Measurements from ENCODE around the gene FRMD8.
"Not testable (repeated sequence)": the region's sequence is repeated elsewhere in the genome, so short reads cannot be mapped to it uniquely, and the experiment has no call there.

The FRMD8 gene

DNA sequence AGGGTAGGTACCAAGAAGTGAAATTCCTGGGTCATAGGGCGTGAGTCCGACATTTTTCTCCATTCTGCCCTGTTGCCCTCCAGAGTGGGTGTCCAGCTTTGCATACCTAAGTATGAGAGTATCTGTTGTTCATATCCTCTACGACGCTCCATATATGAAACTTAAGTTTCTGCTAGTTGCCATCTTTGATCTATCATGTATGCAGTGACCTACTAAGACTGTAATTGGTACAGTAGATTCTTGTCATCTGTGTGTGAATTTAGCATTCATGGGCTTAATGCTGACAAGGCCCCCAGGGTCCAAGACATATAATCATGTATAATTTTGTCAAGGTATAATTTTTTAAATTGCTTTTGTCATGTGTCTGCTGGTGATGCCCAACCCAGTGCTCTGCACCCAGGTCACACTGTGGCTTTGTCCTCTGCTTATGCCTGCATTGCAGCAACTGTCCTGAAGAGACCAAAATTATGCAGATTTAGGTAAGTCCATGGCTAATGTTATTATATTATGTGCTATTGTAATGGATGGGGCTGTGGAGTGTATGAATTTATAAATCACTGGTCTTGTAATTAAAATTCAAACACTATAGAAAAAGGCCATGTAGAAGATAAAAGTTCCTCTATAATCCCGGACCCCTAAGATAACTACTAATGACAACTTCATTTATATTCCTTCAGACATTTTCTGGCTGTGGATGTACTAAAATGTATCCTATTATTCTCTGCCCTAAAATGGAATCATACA is 48.4 kb downstream of the FRMD8 start:
- no peak for DNase-seq (ENCODE audit: low read depth in 2 of 2)

- no peak for DNase-seq (ENCODE audit: low read depth in 2 of 2)
These were observed 49.0 kb downstream of the FRMD8 start for GRCh38 chr11:65435411-65435931.

DNA sequence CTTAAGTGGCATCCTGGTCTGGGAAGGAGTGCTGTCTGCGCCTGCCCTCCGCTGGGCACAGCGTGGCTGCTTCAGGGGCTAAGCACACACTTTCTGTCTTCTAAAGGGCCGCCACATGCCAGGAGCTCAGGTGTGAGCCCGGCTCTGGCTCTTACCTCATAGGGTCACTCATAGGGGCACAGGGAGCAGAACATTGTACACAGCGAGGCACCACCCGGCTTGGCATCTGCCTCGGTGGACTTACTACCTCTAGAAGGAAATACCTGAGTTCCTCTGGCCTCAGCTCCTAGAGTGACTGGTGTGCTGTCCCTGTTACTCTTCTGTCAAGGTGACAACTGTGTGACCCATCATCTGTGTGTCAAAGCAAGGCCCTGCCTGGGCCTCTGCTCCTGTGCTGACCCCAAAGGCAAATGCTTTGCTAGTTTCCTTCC is 49.6 kb downstream of the FRMD8 start:
- DNase-seq (ENCODE audit: low read depth in 2 of 2): no peak

- no peak for DNase-seq (ENCODE audit: low read depth in 2 of 2)
These were observed 50.1 kb downstream of the FRMD8 start for GRCh38 chr11:65436412-65437032.

- DNase-seq (ENCODE audit: low read depth in 2 of 2): no peak
These were observed 51.2 kb downstream of the FRMD8 start for GRCh38 chr11:65437436-65438227.

GRCh38 chr11:65438257-65439151 is 52.1 kb downstream of the FRMD8 start:
- no peak for DNase-seq (ENCODE audit: low read depth in 2 of 2)

GRCh38 chr11:65439331-65440181 is 53.1 kb downstream of the FRMD8 start:
- no peak for DNase-seq (ENCODE audit: low read depth in 2 of 2)

- no peak for DNase-seq (ENCODE audit: low read depth in 2 of 2)
These were observed 54.5 kb downstream of the FRMD8 start for GRCh38 chr11:65440831-65441499.

DNA sequence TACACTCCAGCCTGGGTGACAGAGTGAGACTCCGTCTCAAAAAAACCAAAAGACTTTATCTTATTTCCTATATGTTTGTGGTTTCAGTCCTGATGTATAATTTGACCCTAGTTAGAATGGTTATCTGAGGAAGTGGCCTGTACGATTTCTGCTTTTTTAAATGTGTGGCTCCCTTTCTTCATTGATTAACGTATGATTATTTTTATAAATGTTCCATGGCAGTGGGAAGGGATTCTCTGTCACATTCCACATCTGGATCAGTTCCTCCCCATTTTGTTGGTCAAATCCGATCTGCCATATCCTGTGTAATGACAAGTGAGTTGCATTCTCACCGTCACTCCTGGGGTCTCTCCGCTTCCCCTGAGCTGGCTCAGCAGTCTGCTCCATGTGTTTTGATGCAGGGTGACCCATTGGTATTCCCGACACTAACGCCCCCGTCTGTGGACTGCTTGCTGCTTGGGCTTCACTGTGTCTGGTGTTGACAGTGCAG is 56.5 kb downstream of the FRMD8 start:
- DNase-seq (ENCODE audit: low read depth in 2 of 2): no peak

DNA sequence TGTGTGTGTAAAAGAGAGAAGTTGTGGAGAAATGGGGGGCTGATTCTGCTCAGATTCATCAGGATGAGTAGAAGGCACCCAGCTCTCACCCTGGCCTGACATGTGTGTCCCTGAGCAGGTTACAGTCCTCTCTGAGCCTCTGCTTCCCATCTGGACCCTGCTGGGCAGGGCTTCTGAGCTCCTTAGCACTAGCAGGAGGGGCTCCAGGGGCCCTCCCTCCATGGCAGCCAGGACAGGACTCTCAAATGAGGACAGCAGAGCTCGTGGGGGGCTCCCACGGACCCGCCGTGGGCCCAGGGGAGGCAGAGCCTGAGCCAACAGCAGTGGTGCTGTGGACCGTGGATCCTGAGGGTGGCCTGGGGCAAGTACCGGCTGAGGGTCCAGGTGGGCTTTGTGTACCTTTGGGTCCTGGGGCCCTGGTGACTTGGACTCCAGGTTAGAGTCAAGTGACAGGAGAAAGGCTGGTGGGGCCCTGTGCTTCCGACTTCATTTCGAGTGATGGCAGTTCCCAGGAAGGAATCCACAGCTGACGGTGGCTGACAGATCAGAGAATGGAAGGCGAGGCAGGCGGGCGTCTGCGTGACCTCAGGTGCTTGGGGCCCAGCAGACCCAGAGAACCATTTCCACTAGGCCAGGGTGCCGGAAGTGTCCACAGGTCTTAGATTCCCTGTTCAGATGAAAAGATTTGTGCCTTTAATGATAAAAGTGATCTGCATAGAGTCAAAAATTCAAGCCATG is 58.0 kb downstream of the FRMD8 start:
- DNase-seq (ENCODE audit: low read depth in 2 of 2): no peak

DNA sequence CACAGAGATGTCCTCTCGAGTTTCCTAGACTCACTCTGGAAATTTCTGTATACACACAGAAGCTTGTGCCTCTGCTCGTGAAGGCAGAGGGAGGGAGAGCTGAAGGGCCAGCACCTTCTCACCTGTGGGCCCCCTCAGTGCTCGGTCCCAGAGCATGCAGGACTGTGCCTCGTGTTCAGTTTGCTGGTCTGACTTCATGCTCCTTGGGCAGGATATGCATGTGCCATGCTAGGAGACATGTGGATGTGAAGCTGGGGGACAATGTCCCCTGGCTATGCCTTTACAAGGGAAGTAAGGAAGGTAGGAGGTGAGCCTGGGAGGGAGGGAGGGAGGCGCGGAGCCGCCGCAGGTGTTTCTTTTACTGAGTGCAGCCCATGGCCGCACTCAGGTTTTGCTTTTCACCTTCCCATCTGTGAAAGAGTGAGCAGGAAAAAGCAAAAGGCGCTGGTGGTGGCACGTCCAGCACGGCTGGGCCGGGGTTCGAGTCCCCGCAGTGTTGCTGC is 58.7 kb downstream of the FRMD8 start:
- no peak for DNase-seq (ENCODE audit: low read depth in 2 of 2)

GRCh38 chr11:65445604-65446445 is 59.4 kb downstream of the FRMD8 start:
- DNase-seq (ENCODE audit: low read depth in 2 of 2): no peak

DNA sequence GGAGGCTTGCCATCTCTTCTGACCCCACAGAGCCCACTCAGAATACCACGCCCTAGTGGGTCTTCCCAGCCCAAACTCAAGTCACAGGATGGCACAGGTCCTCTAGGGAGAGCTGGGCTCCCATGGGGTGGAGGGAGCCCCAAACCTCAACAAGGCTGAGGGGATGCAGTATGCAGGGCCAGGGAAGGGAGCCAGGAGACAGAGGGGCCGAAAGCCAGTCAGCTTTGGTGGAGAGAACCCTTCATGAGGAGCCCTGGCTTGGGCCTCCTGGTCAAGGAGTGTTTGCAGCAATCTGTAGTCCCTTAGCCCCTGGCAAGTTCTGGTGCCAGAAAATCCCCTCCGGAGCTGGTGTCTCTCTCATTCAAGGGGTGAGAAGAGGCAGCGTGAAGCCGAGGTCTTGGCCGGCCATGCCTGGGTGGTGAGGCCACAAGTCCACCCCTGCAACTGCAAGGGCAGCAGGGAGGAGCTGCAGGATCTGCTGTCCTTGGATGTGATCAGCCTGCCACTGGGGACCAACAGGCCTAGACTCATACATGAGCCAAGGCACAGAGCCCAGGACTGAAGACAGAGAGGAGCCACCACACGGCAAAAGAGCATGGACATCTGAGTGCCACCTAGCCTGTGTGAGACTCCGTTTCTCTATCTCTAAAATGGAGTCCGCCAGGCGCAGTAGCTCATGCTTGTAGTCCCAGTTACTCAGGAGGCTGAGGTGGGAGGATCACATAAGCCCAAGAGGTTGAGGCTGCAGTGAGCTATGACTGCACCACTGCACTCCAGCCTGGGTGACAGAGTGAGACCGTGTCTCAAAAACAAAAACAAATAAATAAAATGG is 60.2 kb downstream of the FRMD8 start:
- DNase-seq (ENCODE audit: low read depth in 2 of 2): no peak

- no peak for DNase-seq (ENCODE audit: low read depth in 2 of 2)
These were observed 61.6 kb downstream of the FRMD8 start for GRCh38 chr11:65448074-65448417.

DNA sequence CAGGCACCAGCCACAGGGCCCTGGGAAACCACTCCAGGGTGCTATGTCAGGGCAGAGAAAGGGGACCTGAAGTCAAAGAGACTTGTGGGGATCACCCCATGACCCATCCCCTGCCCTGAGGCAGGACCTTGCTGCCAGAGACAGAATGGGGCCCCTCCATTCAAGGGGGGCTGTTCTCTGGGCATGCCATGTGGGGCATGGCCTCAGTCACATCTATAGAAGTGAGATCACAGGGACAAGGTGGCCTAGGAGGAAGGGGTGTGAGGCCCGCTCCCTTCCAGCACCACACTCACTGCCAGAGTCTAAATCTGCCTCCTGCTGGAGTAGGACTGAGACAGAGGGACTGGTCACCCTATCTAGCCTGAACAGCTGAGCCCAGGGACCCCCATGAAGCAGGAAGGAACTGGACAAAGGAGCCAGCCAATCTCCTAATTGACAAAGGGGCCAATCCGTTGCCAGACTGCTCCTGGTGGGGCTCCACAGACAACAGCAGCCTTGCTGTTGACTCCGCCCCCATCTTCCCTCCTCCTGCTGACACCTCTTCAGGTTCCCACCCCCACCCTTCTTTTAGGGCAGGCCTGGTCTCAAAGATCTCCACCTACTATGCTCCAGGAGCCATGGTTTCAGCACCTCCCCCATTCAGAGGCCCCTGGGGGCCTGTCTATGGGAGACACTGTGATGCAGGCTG is 62.1 kb downstream of the FRMD8 start:
- no peak for DNase-seq (ENCODE audit: low read depth in 2 of 2)

DNA sequence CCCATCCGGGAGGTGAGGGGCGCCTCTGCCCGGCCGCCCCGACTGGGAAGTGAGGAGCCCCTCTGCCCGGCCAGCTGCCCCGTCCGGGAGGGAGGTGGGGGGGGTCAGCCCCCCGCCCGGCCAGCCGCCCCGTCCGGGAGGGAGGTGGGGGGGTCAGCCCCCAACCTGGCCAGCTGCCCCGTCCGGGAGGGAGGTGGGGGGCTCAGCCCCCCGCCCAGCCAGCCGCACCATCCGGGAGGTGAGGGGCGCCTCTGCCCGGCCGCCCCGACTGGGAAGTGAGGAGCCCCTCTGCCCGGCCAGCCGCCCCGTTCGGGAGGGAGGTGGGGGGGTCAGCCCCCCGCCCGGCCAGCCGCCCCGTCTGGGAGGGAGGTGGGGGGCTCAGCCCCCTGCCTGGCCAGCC is 64.9 kb downstream of the FRMD8 start:
- DNase-seq (ENCODE audit: low read depth in 2 of 2): not testable (repeated sequence)

DNA sequence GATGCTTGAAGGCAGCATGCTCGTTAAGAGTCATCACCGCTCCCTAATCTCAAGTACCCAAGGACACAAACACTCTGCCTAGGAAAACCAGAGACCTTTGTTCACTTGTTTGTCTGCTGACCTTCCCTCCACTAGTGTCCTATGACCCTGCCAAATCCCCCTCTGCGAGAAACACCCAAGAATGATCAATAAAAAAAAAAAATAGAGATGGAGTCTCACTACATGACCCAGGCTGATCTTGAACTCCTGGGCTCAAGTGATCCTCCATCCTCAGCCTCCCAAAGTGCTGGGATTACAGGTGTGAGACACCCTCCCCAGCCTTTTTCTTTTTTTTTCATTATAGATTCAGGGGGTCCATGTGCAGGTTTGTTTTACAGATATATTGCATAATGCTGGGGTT is 65.8 kb downstream of the FRMD8 start:
- not testable (repeated sequence) for DNase-seq (ENCODE audit: low read depth in 2 of 2)
